LNCaP clone FGC (cell line): ENCODE measurements around the gene DPPA3.
"Not testable (repeated sequence)": the region's sequence is repeated elsewhere in the genome, so short reads cannot be mapped to it uniquely, and the experiment has no call there.

Experiments used
- DNase-seq: peaks from one replicate; pipeline ENCODE4 v3.0.0-alpha.2; 2011; ENCODE audit warnings: low read depth
- H3K4me3 ChIP-seq: 2 replicates; pipeline ENCODE4 v1.5.1; 2011; ENCODE audit warnings: mild to moderate bottlenecking, low read depth, low read length, control low read depth
- CTCF ChIP-seq: IDR thresholded peaks from 2 replicates; pipeline ENCODE4 v1.5.1; 2012; ENCODE audit warnings: mild to moderate bottlenecking; ENCODE audit not compliant: control insufficient read depth, insufficient read depth; ENCODE audit errors: extremely low read depth

The DPPA3 gene

GRCh38 chr12:7729746-7730145 is 18.5 kb downstream of the DPPA3 start:
- H3K4me3 ChIP-seq, result no peak overlapping the region
- DNase-seq, result no peak
- TF ChIP-seq CTCF, result no peak

DNA sequence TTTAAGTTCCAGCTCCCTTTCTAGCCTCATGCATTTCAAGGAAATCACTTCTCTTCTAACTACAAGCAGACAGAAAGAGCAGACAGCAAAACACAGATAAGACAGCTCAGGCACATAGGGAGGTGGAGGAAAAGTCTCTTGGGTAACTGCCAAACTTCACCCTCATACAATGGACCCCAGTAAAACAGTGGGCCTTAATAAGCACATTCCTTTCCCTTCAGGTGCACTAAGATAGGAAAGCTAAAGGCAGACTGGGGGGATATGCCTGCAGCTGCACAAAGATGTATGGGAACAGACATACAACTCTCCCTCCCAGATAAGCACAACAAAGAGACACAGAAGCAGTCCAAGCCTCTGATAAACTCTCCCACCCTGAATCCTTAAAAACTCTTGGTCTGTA is 19.8 kb downstream of the DPPA3 start:
- not testable (repeated sequence) for DNase-seq, H3K4me3 ChIP-seq

- H3K4me3 ChIP-seq, result no peak overlapping the region
- TF ChIP-seq CTCF, result no peak
- DNase-seq, result no peak
These were observed 20.3 kb downstream of the DPPA3 start for GRCh38 chr12:7731486-7731885.

DNA sequence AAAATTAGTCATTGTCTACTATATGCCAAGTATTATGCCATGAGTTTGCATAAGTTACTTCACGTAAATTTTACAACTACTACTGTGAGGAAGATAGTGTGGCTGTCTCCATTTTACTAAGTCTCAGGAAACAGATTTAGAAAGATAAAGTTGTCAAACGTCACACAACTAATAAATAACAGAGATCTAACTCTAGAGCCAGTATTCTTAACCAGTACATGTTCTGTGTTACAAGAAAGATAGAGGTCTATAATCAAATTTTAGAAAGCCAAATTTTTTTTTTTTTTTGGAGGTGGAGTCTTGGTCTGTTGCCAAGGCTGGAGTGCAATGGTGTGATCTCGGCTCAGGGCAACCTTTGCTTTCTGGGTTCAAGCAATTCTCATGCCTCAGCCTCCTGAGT is 21.8 kb downstream of the DPPA3 start:
- TF ChIP-seq CTCF, result no peak
- DNase-seq, result no peak
- no peak overlapping the region for H3K4me3 ChIP-seq

- no peak for TF ChIP-seq CTCF
- H3K4me3 ChIP-seq, result no peak within 1 kb of the TSS
- no peak for DNase-seq
These were observed 36.0 kb downstream of the DPPA3 start, which contains the start of gene CLEC4C for GRCh38 chr12:7747246-7747645. Gene CLEC4C, minus strand, starts transcription at chr12:7747375. Its CDS starts 27 bp downstream, at chr12:7747348.

DNA sequence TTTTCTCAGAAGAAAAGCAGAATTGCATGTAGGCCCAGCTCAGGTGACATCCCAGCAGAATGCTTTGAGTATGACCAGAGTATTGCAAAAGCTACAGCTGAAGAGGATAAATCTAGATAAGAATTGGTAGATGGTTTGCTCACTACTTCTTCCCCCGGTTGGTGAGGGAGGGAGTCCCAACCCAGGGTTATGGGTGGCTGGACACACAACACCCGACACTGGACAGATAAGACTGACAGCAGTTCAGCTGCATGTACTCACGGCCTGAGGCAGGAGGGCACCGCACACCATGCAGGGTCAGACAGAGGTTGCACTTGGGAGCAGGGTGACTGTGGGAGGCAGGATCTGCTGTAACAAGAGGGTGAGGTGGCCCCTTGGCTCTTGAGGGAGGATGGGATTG is 37.6 kb downstream of the DPPA3 start:
- no peak overlapping the region for H3K4me3 ChIP-seq
- no peak for TF ChIP-seq CTCF
- DNase-seq, result no peak

- TF ChIP-seq CTCF, result no peak
- no peak for DNase-seq
- H3K4me3 ChIP-seq, result no peak overlapping the region
These were observed 38.2 kb downstream of the DPPA3 start for GRCh38 chr12:7749442-7749841.
